NCI-H774 (cell line): ENCODE measurements around the gene WFIKKN2.
"Not testable (repeated sequence)": the region's sequence is repeated elsewhere in the genome, so short reads cannot be mapped to it uniquely, and the experiment has no call there.

ENCODE experiments used
- DNase-seq: peaks from one replicate; lab custom pipeline; 2025; lab: John Stamatoyannopoulos, UW

WFIKKN2 gene, protein sequence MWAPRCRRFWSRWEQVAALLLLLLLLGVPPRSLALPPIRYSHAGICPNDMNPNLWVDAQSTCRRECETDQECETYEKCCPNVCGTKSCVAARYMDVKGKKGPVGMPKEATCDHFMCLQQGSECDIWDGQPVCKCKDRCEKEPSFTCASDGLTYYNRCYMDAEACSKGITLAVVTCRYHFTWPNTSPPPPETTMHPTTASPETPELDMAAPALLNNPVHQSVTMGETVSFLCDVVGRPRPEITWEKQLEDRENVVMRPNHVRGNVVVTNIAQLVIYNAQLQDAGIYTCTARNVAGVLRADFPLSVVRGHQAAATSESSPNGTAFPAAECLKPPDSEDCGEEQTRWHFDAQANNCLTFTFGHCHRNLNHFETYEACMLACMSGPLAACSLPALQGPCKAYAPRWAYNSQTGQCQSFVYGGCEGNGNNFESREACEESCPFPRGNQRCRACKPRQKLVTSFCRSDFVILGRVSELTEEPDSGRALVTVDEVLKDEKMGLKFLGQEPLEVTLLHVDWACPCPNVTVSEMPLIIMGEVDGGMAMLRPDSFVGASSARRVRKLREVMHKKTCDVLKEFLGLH

DNA sequence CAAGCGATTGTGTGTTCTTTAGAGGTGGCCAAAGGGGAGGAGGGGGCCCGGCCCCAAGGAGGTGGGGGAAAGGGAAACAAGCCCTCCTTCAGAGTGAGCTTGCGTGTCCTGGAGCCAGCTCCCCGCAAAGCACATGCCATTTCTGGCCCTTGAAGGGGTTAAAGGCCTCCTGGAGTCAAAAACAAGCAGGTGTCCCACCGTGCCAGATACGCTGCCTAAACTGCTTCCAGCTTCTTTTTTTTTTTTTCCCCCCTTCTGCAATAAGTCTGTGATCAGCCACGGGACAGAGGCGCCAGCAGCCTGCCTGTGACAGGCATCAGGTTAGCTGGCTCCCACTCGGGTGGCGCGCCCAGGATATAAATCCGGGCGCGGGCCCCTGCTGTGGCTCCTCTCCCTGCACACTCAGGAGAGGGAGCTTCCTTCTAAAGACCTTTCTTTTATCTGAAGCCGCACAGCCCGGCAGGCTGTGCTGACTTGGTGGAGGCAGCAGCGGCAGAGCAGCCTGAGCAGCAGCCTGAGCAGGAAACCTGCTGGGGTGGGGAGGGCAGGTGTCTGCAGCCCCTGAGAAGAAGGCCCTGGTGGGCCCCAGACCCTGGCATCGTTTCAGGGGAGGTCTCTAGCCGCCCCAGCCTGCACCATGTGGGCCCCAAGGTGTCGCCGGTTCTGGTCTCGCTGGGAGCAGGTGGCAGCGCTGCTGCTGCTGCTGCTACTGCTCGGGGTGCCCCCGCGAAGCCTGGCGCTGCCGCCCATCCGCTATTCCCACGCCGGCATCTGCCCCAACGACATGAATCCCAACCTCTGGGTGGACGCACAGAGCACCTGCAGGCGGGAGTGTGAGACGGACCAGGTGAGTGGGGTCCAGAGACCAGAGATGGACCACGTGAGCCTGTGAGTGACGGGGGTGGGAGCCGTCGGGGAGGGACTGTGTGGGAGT, at the start of gene WFIKKN2:
Gene WFIKKN2 (plus strand): TSS at position 286 of the 934 bp plus-strand sequence. CDS start 352 bp downstream, at position 638.
- no peak for DNase-seq

DNA sequence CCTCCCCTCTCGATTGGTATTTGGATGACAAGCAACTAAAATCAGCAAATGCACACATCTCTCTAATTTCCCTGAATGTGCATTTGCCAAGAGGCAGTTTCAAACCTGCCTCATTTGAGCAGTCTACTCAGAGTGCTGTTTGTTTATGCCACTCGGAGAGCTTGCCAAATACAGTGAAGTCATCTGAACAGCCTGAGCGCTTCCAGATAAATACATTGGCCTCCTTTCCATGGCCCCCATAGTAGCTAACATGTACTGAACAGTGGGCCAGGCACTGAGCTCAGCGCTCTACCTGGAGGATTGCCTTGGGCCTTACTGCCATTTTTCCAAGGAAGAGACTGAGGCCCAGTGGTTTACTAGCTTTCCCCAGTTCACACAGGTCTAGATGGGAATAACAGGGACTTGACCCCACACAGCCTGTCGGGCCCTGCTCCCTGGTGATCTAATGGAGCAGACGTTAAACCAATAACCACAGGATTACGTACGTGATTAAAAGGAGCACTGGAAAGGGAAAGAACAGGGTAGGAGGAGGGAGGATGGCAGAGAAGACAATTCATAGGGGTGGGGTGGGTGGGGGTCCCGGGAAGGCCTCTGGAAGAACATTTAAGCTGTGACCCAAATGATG, 49.3 kb upstream of the WFIKKN2 start:
- peak; percentile 65 for DNase-seq

DNA sequence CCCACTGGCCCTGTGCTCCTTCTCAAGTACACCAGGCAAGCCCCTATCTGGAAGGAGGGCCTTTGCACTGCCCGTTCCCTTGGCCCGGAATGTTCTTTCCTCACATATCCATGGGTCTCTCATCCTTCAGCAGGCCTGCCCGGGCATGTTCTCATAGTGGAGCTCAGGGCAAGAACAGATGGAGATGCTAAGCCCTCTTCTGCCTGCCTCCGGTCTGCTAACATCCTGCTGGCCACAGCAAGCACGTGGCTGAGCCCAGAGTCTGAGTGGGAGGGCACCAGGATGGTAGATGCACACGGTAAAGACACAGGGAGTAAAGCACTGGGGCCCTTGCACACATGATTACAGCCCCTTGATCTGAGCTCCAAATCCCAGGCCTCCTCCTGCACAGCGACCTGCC, 48.3 kb upstream of the WFIKKN2 start:
- DNase-seq, result no peak

DNA sequence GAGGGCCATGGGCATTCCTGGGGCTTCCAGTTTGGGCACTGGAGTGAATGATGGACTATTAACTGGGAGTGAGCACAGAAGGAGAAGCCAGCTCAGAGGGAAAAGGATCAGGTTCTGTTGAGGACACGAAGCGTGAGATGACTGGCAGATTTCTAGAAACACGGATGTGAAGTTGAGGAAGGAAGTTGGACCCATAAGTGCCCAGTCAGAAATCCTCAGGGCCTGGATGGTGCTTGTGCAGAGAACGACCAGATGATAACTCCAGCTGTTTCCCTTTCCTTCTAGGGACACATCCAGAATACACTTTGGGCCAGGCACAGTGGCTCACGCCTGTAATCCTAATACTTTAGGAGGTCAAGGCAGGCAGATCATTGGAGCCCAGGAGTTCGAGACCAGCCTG, 44.8 kb upstream of the WFIKKN2 start:
- no peak for DNase-seq

DNA sequence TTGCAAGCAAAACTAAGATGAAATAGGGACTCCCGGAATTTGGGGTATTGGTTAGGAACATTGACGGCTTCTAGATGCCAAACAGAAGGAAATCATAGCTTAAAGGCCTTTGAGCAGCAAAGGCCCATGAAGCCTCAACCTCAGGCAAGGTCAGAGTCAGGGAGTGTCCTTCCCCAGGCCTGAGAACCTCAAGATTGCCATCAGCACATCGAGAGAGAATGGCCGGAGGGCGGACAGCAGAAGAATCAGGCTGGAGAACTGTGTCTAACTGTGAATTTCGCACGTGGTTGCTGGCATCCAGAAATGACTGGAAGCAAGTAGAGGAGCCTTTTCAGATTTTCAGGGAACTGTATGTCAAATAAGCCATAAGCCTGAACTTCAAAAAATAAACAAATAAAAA, 43.3 kb upstream of the WFIKKN2 start:
- DNase-seq, result no peak

DNA sequence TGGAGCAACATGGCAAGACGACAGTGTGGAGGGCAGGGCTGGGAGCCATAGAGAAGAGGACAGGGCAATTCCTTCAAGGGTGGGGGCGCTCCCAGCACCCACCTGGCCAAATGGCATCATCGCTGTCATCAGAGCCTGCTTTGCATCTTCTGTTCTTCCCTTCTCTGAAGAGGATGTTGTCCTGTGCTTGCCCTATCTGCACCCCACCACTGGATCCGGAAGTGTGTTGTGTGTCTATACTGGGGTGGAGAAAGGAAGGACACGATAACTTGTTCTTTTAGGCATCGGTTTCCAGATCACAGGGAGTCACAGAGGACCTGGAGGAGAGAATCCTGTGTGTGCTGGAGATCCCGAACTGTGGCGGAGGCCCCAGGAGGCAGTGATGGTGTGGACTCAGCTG, 42.4 kb upstream of the WFIKKN2 start:
- DNase-seq, result no peak

DNA sequence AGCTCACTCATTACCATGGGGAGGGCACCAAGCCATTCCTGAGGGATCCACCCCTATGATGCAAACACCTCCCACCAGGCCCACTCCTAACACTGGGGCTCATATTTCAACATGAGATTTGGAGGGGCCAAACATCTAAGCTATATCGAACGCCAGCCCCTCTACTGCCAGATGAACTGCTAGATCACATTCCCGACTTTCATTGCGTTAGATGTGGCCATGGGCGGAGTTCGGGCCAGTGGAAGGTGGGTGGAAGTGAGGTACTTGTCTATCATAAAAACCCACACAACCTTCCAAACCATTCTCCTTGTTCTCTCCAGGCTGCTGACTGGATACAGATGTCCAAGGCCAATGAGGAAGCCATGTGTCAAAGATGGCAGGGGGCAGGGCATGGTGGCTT, 41.0 kb upstream of the WFIKKN2 start:
- DNase-seq, result no peak

DNA sequence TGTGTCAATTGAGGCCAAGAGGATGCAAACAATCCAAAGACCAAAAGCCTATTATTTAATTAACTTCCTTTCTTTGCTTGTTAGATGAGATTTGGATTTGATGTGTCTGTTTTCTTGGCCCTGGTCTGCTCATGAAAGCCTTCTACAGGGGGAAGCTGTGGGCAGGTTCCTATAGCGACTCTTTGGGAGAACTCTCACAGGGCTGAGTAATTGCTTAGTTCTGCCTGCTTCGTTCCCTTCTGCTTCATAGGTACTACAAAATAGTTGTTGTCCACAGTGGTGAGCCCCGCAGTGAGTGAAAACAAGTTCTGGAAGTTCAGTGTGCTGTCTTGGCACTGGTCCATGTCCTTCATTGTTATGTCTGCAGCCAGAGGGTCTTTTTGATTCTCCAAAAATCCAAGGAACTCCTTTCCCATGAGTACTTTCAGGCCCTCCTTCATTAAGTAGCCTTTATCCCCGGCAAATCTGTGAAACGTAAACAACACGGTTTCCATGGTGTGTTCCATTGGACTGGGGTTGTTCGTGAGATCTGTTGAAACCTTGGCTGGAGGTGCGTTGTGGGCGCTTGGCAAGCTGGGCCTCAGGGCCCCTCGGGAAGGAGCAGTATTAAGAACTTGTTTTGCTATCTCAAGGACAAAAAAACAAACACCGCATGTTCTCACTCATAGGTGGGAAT, 38.1 kb upstream of the WFIKKN2 start:
- no peak for DNase-seq

DNA sequence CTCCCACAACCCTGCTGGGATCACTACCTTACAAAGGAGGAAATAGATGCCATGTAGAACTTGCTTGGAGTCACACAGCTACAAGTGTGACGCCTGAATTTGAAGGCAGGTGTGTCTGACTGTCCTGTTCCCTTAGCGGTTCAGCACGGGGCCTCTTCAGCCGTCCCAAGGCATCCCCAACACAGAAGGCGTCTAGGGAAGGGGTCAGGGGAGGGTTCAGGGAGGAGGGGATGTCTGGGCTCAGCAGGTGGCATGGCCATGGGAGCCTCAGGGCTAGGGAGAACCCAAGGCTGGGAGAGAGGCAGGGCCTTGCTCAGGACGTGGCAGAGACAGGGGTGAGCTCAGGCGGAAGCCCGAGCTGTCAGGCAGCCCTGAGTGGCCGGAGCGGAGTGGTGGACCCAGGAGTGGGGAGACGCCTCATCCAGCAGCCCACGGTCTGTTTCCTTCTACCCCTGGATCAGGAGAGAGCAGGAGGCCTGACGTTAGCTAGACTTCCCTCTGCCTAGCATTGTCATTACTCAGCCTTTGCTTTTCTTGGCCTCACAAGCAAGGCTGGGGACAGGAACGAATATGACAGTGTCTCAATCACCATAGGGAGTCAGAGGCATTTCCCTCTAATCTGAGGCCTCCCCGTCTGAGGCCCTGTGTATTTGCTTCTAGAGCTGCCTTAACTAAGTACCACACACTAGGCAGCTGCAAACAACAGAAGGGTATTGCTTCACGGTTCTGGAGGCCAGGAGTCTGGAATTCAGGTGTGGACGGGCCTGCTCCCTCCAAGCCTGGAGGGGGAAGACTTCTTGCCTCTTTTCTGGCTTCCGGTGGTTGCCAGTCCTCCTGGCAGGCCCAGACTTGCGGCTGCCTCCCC, 36.7 kb upstream of the WFIKKN2 start:
- DNase-seq, result no peak

DNA sequence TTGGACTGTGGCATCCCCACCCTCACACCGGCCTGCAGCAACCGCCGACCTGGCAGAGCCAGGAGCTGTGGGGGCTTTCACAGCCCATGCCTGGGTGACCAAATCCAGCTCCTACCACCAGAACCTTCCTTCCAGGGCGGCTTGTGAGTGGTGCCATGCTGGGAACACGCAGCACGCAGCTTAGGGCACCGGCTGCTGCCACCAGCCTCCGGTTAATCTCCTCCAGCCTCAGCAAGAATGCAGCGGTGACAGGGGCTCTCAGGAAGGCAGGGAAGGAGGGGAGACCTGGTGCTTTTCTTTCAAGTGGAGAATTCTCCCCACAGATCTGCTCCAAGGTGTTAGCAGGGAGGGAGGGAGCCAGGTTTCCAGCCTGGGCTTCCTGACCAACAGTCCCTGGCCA, 35.8 kb upstream of the WFIKKN2 start:
- no peak for DNase-seq

DNA sequence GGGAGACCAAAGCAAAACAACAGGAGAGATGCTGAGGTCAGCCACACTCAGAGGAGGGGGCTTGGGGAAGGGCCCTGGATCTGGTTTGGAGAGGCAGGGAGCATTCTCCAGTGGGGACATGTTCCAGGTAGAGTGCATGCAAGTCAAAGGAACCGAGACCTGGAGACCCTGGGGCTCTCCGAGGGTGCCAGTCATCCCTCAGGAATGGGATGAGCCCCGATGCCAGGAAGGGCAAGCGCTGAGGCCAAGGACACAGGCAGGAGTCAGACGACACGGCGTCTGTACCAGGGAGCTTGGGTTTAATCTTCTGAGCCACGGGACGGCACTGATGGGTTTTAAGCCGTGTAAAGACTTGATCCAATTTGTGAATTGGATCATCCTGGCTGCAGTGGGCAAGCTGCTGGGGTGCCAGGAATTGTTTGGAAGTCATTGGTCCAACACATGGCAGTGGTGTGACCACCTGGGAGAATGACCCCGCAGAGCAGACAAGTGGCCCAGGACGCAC, 35.1 kb upstream of the WFIKKN2 start:
- DNase-seq, result no peak

DNA sequence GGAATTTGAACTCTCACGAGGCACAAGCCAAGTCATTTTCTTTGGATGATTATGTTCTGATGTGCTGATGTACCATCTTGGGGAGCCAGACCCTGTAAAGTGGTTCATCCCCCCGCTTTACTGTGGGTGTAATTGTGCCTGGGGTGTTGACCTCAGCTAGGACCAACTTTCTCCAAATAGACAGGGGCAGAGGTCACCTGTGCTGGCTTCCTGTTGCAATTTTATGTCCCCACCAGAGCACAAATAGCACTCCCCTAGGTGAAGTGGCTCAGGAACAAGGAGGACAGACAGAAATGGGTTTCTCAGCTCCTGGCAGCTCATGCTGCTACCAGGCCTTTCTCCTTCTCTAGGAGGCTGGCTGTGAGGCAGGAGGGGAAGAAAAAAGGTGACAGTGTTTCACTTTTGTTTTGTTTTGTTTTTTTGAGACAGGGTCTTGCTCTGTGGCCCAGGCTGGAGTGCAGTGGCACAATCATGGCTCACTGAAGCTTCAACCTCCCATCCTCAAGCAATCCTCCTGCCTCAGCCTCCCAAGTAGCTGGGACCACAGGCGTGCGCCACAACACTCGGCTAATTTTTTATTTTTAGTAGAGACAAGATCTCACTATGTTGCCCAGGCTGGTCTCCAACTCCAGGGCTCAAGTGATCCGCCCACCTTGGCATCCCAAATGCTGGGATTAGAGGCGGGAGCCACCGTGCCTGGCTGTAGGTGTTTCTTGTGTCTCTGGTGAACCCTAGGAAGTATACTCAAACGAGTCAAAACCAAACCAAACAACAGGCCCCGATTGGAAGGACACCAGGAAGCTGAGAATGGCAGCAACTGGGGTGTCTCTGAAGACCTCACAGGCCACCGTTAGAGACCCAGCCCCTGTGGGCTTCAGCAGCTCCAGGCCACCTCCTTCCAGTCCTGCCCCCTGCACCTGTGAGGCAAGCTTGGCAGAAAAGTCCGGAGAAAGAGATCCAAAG, 32.5 kb upstream of the WFIKKN2 start:
- no peak for DNase-seq

DNA sequence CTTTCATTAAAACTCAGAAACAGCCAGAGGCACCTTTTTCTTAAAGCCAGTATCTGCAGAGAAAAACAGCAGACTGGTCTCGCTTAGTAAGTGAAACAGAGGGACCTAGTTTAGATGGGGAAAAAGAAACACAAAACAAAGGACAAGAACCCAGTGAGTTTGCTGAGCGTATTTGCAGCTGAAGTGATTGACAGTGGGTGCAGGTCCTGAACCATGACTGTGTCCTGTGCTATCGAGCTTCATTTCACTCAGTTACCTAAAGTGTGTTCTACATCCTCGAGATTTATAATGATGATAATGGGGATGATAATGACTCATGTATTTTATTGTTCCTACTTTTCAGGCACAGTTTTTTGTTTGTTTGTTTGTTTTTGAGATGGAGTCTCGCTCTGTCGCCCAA, 31.7 kb upstream of the WFIKKN2 start:
- no peak for DNase-seq

DNA sequence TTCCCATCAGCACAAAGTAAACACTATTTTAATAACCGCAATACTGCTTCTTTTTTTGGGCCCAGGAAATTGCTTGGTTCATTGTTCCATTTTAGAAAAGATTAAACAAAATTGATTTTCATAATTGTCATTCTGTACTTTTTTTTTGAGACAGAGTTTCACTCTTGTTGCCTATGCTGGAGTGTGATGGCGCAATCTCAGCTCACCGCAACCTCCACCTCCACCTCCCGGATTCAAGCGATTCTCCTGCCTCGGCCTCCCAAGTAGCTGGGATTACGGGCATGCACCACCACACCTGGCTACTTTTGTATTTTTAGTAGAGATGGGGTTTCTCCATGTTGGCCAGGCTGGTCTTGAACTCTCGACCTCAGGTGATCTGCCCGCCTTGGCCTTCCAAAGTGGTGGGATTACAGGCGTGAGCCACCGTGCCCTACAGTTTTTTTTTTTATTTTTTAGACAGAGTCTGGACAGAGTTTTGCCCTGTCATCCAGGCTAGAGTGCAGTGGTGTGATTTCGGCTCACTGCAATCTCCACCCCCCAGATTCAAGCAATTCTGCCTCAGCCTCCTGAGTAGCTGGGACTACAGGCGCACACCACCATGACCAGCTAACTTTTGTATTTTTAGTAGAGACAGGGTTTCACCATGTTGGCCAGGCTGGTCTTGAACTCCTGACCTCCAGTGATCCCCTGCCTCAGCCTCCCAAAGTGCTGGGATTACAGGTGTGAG, 30.5 kb upstream of the WFIKKN2 start:
- not testable (repeated sequence) for DNase-seq

DNA sequence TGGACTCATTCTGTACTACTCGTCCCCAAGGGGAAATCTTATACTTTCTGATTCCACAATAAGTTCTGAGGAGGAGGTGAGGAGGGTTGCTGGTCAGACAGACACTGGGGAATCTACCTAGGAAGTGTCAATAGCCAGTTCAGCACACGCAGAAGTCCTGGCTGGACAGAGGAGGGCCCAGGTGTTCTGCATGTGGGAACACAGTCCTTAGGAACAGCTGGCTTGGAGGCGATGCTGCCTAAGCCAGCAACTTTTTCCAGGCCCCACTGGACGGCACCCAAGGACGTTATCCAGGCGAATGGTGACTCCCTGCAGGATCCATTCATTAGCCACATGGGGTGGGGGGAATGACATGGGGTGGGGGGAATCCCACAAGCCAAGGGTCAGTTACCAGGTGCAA, 29.9 kb upstream of the WFIKKN2 start:
- DNase-seq, result no peak

DNA sequence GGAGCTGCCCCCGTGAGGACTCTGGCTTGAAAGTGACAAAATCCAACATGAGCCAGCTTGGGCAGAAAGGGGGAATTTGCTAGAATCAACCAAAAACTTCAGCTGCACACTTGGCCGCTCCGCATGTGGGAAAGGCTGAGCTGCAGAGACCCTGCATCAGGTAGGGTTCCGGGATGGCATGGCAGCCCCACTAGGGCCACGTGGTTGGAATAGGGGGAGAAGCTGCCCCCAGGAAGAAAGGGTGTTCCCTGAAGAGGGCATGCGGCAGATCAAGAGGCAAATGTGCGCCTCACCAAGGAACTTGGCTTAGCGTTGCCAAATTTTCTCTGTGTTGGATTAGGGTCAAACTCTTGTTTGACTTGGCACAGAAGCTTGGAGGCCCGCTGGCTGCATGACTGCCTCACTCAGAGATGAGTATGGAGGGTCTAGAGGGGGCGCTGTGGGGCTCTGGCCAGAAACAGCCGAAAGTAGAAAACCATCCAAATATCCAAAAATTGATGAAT, 29.2 kb upstream of the WFIKKN2 start:
- DNase-seq, result peak; percentile 15

DNA sequence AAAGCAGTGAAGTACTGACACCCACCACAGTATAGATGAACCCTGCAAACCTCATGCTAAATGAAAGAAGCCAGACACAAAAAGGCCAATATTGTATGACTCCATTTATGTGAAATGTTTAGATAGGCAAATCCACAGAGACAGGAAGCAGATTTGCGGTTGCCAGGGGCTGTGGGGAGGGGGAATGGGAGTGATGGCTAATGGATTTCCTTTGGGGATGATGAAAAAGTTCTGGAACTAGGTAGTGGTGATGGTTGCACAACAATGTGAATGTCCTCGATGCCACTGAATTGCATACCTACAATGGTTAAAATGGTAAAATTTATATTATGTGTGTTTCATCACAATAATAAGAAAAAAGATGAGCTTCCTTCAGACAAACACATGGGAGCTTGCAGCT, 28.4 kb upstream of the WFIKKN2 start:
- no peak for DNase-seq

DNA sequence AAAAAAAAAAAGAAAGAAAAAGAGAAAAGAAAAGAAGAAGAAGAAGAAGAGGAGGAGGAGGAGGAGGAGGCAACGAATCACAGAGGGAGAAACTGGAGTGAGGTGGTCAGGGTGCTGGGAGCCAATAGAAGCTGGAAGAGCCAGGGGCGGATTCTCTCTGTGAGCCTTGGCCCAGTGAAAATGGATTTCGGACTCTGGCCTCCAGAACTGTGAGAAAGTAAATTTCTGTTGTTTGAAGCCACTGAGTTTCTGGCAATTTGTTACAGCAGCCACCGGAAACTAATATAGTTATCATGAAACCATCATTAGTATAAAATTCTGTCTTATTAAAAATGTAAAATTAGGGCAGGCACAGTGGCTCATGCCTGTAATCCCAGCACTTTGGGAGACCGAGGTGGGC, 27.7 kb upstream of the WFIKKN2 start:
- no peak for DNase-seq
